22Rv1 (cell line): ENCODE data around the gene AKIP1.

Experiments
- ZFX ChIP-seq: fragments of 450-650 bp; IDR thresholded peaks from 2 replicates; pipeline ENCODE4 v1.6.1; 2017; ENCODE audit warnings: antibody characterized with exemption, borderline replicate concordance
- TF ChIP-seq, protein P1 (sequence below): fragments of 450-650 bp; IDR thresholded peaks from 2 replicates; pipeline ENCODE4 v1.5.1; 2017; ENCODE audit warnings: mild to moderate bottlenecking

DNA sequence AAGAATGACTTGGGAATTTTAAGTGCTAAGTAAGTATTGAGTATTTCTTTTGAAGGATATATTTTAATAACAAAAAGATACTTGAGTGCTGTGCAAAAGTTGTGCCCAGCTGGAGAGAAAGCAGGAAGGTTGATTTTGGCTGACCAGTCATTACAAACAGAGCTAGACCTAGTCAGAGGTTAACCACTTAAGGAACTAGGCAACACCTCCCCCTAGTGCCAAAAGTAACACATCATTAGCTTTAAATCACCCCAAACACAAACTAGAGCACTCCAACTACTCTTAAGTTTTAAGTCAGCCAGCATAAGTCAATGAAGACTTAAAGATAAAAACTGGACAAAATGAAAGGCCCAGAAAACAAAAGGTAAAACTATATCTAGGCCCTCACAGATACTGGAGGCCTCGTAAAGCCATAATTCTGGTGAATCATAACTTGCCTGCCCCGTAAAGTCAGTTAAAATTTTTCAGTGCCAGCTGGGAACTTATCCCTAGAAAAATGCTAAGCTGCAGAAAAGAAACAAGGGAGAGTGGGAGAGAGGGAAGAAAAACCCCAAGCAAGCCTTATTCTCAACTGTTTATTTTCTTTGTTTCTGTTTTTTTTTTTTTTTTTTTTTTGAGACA, 48.7 kb downstream of the AKIP1 start:
- TF ChIP-seq, protein P1, sequence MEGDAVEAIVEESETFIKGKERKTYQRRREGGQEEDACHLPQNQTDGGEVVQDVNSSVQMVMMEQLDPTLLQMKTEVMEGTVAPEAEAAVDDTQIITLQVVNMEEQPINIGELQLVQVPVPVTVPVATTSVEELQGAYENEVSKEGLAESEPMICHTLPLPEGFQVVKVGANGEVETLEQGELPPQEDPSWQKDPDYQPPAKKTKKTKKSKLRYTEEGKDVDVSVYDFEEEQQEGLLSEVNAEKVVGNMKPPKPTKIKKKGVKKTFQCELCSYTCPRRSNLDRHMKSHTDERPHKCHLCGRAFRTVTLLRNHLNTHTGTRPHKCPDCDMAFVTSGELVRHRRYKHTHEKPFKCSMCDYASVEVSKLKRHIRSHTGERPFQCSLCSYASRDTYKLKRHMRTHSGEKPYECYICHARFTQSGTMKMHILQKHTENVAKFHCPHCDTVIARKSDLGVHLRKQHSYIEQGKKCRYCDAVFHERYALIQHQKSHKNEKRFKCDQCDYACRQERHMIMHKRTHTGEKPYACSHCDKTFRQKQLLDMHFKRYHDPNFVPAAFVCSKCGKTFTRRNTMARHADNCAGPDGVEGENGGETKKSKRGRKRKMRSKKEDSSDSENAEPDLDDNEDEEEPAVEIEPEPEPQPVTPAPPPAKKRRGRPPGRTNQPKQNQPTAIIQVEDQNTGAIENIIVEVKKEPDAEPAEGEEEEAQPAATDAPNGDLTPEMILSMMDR = peak; percentile 81
- no peak for TF ChIP-seq ZFX
